HG03039 (cell line): ENCODE data around the gene CAMKMT.

Experiments
- ATAC-seq: cut with Tn5 transposase; IDR thresholded peaks from one replicate; pipeline ENCODE4 v1.9.1; 2021; ENCODE audit warnings: mild to moderate bottlenecking, moderate library complexity; ENCODE audit not compliant: unreplicated experiment

The CAMKMT gene

GRCh38 chr2:44817256-44817655 is 455.5 kb downstream of the CAMKMT start:
- ATAC-seq = no peak

- no peak for ATAC-seq
Observed at GRCh38 chr2:44817673-44818335, 456.1 kb downstream of the CAMKMT start.

- no peak for ATAC-seq
Observed at GRCh38 chr2:44819061-44819460, 457.3 kb downstream of the CAMKMT start.

DNA sequence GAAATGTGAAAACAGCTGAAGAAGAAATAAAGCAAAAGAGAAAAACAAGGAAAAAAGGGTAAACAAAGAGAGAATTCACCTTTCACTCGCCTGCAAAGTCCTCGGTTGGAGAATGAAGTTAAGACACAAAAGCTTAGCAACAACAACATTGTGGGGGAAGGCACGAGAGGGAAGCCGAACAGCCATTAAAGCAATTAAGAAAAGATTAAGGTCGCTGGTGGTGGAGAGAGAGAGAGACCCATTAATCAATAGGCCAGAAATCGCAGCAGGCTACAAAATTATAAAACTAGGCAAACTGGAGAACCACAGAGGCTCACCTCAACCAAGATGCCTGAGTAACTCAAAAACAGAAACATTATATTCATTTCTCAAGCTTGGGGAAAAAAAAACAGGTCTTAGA is 459.8 kb downstream of the CAMKMT start:
- ATAC-seq = no peak

DNA sequence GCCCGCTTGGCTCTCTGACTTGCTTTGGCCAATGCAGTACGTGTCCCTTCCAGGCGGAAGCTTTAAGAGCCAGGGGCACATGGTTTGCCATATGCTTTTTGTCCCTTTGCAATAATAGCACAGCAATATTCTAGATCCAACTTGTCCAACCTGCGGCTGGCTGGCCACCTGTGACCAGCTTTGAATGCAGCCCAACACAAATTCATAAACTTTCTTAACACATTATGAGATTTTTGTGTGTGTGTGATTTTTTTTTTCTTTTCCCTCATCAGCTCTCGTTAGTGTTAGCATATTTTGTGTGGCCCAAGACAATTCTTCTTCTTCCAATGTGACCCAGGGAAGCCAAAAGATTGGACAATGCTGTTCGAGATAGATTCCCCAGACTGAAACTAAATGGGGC is 460.4 kb downstream of the CAMKMT start:
- no peak for ATAC-seq
